Sigmoid colon (tissue), 7 donors: ENCODE data around the gene TMEM127. TPM values are rescaled to one million over a fixed set of nuclear protein-coding genes. Genes with fewer than 3 reads are reported as not detected.

ENCODE experiments used
- DNase-seq: peaks from one replicate; pipeline ENCODE4 v3.0.0-alpha.2; 2019
- H3K27ac ChIP-seq, 4 donors: fragments of 200-600 bp; sonication (generic); one replicate each; pipeline ENCODE4 v1.5.1; 2016 to 2019; ENCODE audit warnings: mild to moderate bottlenecking in 1 of 4
- H3K27me3 ChIP-seq, 3 donors: fragments of 200-600 bp; sonication (generic); one replicate each; pipeline ENCODE4 v1.5.1; 2019; ENCODE audit warnings: mild to moderate bottlenecking in 1 of 3
- H3K36me3 ChIP-seq, 4 donors: fragments of 200-600 bp; sonication (generic); one replicate each; pipeline ENCODE4 v1.5.1; 2016 to 2019
- H3K4me1 ChIP-seq, 4 donors: fragments of 200-600 bp; sonication (generic); one replicate each; pipeline ENCODE4 v1.5.1; 2017 to 2019
- H3K4me3 ChIP-seq, 4 donors: fragments of 200-600 bp; sonication (generic); one replicate each; pipeline ENCODE4 v1.5.1; 2017 to 2019; ENCODE audit warnings: mild to moderate bottlenecking in 2 of 4, moderate library complexity in 1 of 4
- H3K9me3 ChIP-seq, 4 donors: fragments of 200-600 bp in 3 of 4; sonication (generic) in 3 of 4; one replicate each; pipeline versions ENCODE4 v1.5.1 to v1.6.1; 2013 to 2019
- EP300 ChIP-seq, 4 donors: sonication (generic); formaldehyde crosslinking; IDR thresholded peaks; one replicate each; pipeline ENCODE4 v1.6.1; 2017; ENCODE audit warnings: antibody characterized with exemption in 4 of 4
- POLR2A ChIP-seq, 2 donors: fragments of 450-650 bp; IDR thresholded peaks; one replicate each; pipeline ENCODE4 v1.6.1; 2016; ENCODE audit warnings: antibody characterized with exemption in 2 of 2, mild to moderate bottlenecking in 2 of 2, moderate library complexity in 2 of 2
- POLR2AphosphoS5 ChIP-seq, 4 donors: sonication (generic); formaldehyde crosslinking; IDR thresholded peaks; one replicate each; pipeline ENCODE4 v1.6.1; 2017; ENCODE audit warnings: antibody characterized with exemption in 4 of 4
- WGBS, 2 donors: extraction: QIAGEN DNeasy Blood & Tissue Kit; methylation state at CpG; one replicate each; pipeline ENCODE4 v1.1.7; 2013; 5-methylcytosine and 5-hydroxymethylcytosine counted together
- intact Hi-C: fragments of 100-400 bp; cut with DNase I; formaldehyde crosslinking; loops from one replicate; pipeline ENCODE4 v1.15.1; 2023
- polyA plus RNA-seq, 3 donors: library from polyadenylated mRNA; stranded (reverse); fragments of 200-250 nt; gene quantifications; one replicate each; pipeline ENCODE4 v1.2.3, GENCODE V29; 2013
- total RNA-seq, 4 donors: library from RNA; depleted of rRNA; stranded (reverse); fragments of >200 nt; gene quantifications; one replicate each; pipeline ENCODE4 v1.1.0, GENCODE V29; 2016
- TF ChIP-seq, protein P1 (sequence below), 4 experiments: fragments of 450-650 bp in 3 of 4; fragments of 200-600 bp in 1 of 4; IDR thresholded peaks; one replicate each; pipeline ENCODE4 v1.5.1; 2016 to 2019; ENCODE audit warnings: antibody characterized with exemption in 4 of 4, mild to moderate bottlenecking in 3 of 4, moderate library complexity in 2 of 4
- donor health status: healthy with polysubstance abuse.
- donor health status: Bipolar disorder and iron deficiency.
- donor health status: healthy.

Gene TMEM127
- total and polyA plus RNA-seq, 7 donors, result 10.8 to 40.1 (median 27.4) TPM

DNA sequence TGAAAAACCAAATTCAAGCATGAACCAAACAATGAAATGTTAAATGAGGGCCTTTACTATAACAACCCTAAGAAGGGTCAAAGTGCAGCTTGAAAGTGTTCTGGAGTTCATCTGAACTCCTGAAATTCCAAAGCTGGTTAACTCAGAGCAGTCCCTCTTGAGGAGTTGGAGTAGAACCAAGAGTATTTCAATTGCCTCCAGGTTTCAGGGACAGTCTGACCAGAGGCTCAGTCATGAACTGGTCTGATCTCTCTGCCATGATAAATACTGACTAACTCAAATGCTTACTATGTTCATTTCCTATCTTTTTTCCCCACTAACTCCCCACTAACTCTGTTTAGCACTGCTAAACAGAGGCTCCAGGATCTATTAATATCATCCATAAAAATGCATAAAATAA is 59.9 kb downstream of the TMEM127 start:
- Histone ChIP-seq H3K27me3 (no peaks in the 10 kb centered on the region), H3K4me3 (peak overlapping the region in 2 of 4 donors; percentile 1 to 4), H3K27ac (peak overlapping the region; percentile 56 to 71 (median 66)), H3K9me3 (no peaks in the 10 kb centered on the region), H3K4me1 (peaks cover 0 to 76% (median 68%) of the 10 kb centered on the region in 4 donors), H3K36me3 (no peaks in the 10 kb centered on the region)
- no peak for TF ChIP-seq POLR2AphosphoS5 (IDR thresholded peaks at IDR 0.05)
- TF ChIP-seq, protein P1, sequence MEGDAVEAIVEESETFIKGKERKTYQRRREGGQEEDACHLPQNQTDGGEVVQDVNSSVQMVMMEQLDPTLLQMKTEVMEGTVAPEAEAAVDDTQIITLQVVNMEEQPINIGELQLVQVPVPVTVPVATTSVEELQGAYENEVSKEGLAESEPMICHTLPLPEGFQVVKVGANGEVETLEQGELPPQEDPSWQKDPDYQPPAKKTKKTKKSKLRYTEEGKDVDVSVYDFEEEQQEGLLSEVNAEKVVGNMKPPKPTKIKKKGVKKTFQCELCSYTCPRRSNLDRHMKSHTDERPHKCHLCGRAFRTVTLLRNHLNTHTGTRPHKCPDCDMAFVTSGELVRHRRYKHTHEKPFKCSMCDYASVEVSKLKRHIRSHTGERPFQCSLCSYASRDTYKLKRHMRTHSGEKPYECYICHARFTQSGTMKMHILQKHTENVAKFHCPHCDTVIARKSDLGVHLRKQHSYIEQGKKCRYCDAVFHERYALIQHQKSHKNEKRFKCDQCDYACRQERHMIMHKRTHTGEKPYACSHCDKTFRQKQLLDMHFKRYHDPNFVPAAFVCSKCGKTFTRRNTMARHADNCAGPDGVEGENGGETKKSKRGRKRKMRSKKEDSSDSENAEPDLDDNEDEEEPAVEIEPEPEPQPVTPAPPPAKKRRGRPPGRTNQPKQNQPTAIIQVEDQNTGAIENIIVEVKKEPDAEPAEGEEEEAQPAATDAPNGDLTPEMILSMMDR (IDR thresholded peaks at IDR 0.05), result no peak
- TF ChIP-seq EP300 (IDR thresholded peaks at IDR 0.05), result no peak
- no peak for TF ChIP-seq POLR2A (IDR thresholded peaks at IDR 0.05)
- DNase-seq, result no peak
- intact Hi-C loops, result loop anchor here (5.0 kb wide), 1 partner anchor 331 kb away; the partner anchor contains the start of gene ARID5A

DNA sequence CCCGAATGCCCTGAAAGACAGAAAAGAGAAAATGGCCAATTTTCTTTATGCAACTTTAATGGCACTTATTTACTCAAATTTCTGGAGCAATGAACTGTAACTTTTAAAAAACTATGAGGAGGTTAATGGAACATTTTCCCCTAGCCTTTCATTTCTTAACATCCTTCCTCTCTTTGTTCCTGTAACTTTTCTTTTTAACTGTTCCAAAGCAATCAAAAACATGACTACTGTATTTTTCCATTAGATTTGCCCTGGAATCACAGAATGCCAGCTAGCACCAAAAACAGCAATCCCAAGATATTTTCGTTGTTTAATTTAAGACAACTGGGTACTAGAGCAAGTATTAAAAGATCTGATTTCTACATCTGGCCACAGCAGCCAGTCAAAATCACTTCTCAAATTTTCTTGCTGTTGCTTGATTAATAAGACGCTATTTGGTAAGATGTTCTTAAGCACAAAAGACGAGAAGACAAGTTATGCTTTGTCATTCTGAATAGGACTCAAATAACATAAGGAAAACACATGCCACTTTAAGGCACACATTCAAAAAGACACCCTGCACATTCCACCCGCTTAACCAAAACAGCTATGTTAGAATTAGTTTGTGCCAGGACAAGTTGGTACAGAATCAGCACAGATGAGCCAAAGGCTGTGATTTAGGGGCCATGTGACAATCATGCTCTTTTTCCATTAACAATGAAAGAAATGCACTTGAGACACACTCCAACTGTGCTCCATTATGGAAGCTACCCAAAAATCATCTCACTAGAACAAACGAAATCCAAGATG is 60.8 kb downstream of the TMEM127 start:
- intact Hi-C loops, result loop anchor here (5.0 kb wide), 1 partner anchor 332 kb away; the partner anchor contains the start of gene ARID5A
- no peak overlapping the region for H3K4me3 ChIP-seq
- H3K36me3 ChIP-seq, result no peaks in the 10 kb centered on the region
- TF ChIP-seq EP300 (IDR thresholded peaks at IDR 0.05) (no peak), POLR2AphosphoS5 (IDR thresholded peaks at IDR 0.05) (no peak), POLR2A (IDR thresholded peaks at IDR 0.05) (no peak)
- TF ChIP-seq, protein P1 (IDR thresholded peaks at IDR 0.05), result no peak
- peaks cover 0 to 82% (median 71%) of the 10 kb centered on the region in 4 donors for H3K4me1 ChIP-seq
- whole genome bisulfite sequencing, 2 donors, result 50 to 60% methylated on average over 6 of the region's 6 CpGs
- no peaks in the 10 kb centered on the region for H3K27me3 ChIP-seq
- H3K27ac ChIP-seq, result peak overlapping the region; percentile 56 to 71 (median 66)
- no peak for DNase-seq
- no peaks in the 10 kb centered on the region for H3K9me3 ChIP-seq

DNA sequence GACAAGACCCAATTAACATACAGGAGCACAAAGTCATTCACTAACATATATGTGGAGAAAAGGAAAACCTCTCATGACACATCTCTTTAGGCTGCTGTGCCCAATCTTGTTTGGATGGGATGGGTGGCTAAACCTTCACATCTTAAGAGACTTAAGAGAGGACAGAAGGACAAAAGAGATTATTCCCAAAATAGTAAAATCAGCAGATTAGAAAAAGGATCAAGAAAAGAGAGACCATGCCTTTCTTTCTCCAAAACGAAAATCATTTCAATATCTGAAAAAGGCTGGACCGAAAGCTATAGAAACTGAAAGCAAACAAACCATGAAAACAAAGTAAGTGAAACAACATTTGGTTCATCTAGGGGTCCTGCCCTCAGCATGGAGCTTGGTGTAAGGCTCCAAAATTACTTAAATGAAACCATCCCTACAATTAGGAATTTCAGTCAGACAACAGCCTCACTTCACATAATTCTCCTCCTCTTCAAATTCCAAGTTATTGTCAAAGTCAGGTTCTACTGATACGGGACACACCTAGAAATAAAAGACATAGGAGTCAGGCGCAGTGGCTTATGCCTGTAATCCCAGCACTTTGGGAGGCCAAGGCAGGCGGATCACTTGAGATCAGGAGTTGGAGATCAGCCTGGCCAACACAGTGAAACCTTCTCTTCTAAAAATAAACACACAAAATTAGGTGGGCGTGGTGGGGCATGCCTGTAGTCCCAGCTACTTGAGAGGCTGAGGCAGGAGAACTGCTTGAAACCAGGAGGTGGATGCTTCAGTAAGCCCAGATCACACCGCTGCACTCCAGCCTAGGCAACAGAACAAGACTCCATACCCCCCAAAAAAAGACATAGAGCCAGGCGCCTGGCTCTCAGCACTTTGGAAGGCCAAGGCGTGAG is 62.4 kb downstream of the TMEM127 start:
- intact Hi-C loops, result no loop called here
- Histone ChIP-seq H3K4me1 (peaks cover 0 to 89% (median 74%) of the 10 kb centered on the region in 4 donors), H3K9me3 (no peaks in the 10 kb centered on the region), H3K27me3 (no peaks in the 10 kb centered on the region), H3K36me3 (no peaks in the 10 kb centered on the region), H3K4me3 (no peak overlapping the region), H3K27ac (peak overlapping the region in 3 of 4 donors; percentile 65 to 71 (median 67))
- DNase-seq, result no peak
- no peak for TF ChIP-seq POLR2AphosphoS5 (IDR thresholded peaks at IDR 0.05)
- no peak for TF ChIP-seq POLR2A (IDR thresholded peaks at IDR 0.05)
- WGBS, 2 donors, result 39 to 65% methylated on average over 9 of the region's 9 CpGs

DNA sequence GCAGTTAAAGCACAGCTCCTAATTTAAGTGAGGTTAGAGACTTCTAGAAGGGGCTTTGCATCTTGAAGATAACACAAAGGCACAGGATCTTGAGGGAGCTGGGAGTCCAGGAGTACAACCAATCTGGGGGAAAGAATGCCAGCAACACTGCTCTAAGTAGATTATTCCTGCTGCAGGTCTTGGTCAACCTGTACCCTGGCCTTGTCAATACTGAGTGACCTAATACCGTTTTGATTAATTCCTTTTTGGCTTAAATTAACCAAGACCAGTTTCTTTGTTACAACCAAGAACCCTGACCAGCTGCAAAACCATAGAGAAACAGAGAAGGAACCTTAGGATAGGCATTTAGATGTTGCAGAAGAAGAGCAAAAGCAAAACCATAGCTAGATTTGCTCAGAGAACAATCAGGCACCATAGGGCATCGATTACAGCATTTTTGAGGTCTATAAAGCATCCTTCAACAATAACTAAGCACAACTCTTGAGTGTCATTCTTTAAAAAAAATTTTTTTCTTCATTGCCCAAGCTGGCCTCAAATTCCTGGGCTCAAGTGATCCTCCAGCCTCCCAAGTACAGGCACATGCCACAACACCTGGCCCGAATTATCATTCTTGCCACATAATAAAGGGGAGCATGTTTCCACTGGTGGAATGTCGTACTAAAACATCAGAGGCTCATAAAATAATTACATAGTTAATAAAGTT is 63.5 kb downstream of the TMEM127 start:
- DNase-seq, result no peak
- TF ChIP-seq EP300 (IDR thresholded peaks at IDR 0.05), result no peak
- TF ChIP-seq POLR2A (IDR thresholded peaks at IDR 0.05), result no peak
- no peak for TF ChIP-seq POLR2AphosphoS5 (IDR thresholded peaks at IDR 0.05)
- TF ChIP-seq, protein P1 (IDR thresholded peaks at IDR 0.05), result no peak
- Histone ChIP-seq H3K36me3 (no peaks in the 10 kb centered on the region), H3K27ac (peak overlapping the region in 1 of 4 donors; percentile 67), H3K4me1 (peaks cover 0 to 90% (median 70%) of the 10 kb centered on the region in 4 donors), H3K27me3 (no peaks in the 10 kb centered on the region), H3K4me3 (no peak overlapping the region), H3K9me3 (no peaks in the 10 kb centered on the region)
- WGBS, 2 donors, result 47 to 77% methylated on average over 4 of the region's 4 CpGs
- intact Hi-C loops, result no loop called here
